ENCODE measurements around the gene APBB1IP.
"Not testable (repeated sequence)": the region's sequence is repeated elsewhere in the genome, so short reads cannot be mapped to it uniquely, and the experiment has no call there.

The APBB1IP gene

DNA sequence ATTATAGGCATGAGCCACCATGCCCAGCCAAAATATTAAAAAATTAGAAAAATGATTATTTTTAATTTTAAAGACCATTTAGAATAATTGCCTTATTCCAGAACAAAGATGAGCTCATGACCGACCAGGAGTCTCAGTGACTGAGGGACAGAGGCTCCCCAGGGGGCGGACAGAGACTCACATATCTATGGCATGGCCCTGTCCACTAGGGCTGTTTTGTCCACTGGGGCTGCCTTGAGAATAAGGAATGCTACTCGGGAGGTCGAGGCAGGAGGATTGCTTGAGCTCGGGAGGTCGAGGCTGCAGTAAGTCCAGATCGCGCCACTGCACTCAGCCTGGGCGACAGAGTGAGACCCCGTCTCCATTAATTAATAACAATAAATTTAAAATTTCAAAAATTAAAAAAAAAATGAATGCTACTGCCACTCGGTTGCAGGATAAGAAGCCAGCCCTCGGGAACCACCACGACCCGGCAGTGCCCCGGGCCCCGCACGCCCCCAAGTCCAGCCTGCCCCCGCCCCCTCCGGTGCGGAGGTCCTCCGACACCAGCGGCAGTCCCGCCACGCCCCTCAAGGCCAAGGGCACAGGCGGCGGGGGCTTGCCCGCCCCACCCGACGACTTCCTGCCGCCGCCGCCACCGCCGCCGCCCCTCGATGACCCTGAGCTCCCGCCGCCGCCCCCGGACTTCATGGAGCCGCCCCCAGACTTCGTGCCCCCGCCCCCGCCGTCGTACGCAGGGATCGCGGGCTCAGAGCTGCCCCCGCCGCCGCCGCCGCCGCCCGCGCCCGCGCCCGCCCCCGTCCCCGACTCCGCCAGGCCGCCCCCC, 128.6 kb downstream of the APBB1IP start:
- DNase-seq = no peak

GRCh38 chr10:26567351-26567721, 129.2 kb downstream of the APBB1IP start:
- DNase-seq = no peak

GRCh38 chr10:26571655-26572054, 133.5 kb downstream of the APBB1IP start:
- DNase-seq = no peak

GRCh38 chr10:26573674-26574073, 135.5 kb downstream of the APBB1IP start:
- no peak for DNase-seq

- DNase-seq = peak in 1 of 5 experiments; percentile 84
Observed at GRCh38 chr10:26574783-26575182, 136.6 kb downstream of the APBB1IP start.

- DNase-seq = not testable (repeated sequence)
Observed at GRCh38 chr10:26578371-26578770, 140.2 kb downstream of the APBB1IP start.

DNA sequence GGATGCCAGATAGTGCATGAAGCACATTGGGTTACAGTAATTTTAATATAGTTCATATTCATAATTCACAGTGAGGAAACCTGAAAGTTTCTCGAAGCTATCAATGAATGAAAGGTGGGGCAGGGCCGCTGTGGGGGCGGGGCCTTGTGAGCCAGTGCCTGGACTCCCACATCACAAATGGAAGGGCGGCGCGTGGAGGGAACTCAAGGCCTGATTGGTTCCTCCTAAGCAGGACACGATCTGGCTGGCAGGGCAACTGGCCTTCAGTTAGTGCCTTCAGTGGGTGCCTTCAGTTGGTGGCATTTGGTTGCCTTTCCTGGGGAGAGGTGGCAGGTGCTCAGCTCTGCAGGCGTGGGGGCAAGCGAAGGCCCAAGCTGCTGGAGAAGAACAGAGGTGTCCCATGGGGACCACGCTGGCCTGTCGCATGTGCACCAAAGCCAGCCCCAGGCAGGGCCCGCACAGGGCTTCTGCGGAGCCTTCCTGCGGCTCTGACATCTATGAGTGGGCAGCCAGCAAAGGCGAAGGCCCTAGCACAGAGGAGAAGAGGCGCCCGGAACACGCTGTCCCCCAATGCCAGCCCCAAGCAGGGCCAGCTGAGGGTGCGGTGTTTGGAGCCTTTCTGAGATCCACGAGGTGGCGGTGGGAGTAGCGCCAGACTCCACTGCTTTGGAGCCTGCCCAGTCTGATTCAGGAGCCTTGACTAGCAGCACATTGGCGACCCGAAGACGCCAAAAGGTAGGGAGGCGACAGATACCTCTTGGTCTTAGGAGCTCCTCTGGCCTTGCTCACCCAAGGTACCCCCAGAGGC, 141.3 kb downstream of the APBB1IP start:
- DNase-seq = peak in 1 of 5 experiments; percentile 27

- DNase-seq = no peak
Observed at GRCh38 chr10:26586211-26586610, 148.1 kb downstream of the APBB1IP start.

- DNase-seq = no peak
Observed at GRCh38 chr10:26588611-26589010, 150.5 kb downstream of the APBB1IP start.

- DNase-seq = not testable (repeated sequence)
Observed at GRCh38 chr10:26589813-26590212, 151.7 kb downstream of the APBB1IP start.

DNA sequence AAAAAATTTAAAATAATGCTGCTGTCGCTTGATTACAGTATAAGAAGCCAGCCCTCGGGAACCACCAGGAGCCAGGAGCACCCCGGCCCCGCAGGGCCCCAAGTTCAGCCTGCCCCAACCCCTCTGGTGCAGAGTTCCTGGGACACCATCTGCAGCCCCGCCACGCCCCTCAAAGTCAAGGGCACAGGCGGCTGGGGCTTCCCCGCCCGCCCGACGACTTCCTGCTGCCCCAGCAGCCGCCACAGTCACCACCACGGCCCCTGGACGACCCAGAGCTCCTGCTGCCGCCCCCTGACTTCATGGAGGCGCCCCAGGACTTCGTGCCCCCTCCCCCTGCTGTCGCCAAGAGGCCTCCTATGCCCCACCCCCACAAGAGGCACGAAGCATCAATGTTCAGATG, 155.8 kb downstream of the APBB1IP start:
- no peak for DNase-seq

GRCh38 chr10:26603283-26603682, 165.1 kb downstream of the APBB1IP start:
- not testable (repeated sequence) for DNase-seq

GRCh38 chr10:26604320-26605093, 166.4 kb downstream of the APBB1IP start:
- not testable (repeated sequence) for DNase-seq

DNA sequence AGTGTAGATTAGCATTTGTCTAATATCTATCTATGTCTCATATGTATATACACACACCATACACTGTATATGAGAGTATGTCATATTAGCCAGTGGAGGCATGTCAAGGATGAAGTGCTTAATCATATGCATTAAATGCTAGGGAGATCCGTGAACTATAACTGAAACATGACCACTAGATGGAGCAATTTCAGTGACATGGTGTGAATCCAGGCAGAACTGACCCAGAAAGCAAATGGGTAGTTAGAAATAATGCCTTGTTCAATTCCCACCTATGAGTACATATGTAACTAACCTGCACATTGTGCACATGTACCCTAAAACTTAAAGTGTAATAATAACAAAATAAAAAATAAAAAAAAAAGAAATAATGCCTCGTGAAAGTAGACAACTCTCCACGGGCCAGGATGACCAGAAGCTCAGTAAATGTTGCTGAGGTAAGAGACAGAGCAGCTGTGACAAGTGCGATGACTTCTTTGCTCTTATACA, 168.3 kb downstream of the APBB1IP start:
- DNase-seq = peak in 1 of 5 experiments; percentile 22

- DNase-seq = no peak
Observed at GRCh38 chr10:26612151-26612915, 174.2 kb downstream of the APBB1IP start.
